PC-9 (cell line): Measurements from ENCODE around the gene MAP3K2.

Source experiments
- EZH2 ChIP-seq: fragments of 200-600 bp; sonication (generic); IDR thresholded peaks from 2 replicates; pipeline ENCODE4 v1.8.0; 2017; ENCODE audit warnings: antibody characterized with exemption, low read depth
- TF ChIP-seq, protein P1 (sequence below): fragments of 200-600 bp; sonication (generic); conservative IDR thresholded peaks from 2 replicates; pipeline ENCODE4 v1.6.1; 2017; ENCODE audit warnings: mixed run types, antibody characterized with exemption, mild to moderate bottlenecking, moderate library complexity

DNA sequence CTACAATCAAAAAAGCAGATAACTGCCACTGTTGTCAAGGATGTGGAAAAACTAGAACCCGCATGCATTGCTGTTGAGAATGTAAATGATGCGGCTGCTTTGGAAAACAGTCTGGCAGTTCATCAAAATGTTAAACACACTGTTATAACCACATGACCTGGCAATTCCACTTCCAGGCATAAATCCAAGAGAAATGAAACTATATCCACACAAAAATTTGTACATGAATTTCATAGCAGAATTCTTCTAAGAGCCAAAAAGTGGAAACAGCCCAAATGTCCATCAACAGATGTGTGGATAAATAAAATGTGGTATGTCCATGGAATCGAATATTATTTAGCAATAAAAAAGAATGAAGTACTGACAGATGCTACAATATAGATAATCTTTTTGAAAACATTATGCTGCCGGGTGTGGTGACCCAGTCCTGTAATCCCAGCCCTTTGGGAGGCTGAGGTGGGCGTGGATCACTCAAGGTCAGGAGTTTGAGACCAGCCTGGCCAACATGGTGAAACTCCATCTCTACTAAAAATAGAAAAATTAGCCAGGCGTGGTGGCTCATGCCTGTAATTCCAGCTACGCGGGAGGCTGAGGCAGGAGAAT lies 125.9 kb downstream of the MAP3K2 start:
- TF ChIP-seq, protein P1, sequence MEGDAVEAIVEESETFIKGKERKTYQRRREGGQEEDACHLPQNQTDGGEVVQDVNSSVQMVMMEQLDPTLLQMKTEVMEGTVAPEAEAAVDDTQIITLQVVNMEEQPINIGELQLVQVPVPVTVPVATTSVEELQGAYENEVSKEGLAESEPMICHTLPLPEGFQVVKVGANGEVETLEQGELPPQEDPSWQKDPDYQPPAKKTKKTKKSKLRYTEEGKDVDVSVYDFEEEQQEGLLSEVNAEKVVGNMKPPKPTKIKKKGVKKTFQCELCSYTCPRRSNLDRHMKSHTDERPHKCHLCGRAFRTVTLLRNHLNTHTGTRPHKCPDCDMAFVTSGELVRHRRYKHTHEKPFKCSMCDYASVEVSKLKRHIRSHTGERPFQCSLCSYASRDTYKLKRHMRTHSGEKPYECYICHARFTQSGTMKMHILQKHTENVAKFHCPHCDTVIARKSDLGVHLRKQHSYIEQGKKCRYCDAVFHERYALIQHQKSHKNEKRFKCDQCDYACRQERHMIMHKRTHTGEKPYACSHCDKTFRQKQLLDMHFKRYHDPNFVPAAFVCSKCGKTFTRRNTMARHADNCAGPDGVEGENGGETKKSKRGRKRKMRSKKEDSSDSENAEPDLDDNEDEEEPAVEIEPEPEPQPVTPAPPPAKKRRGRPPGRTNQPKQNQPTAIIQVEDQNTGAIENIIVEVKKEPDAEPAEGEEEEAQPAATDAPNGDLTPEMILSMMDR = no peak
- TF ChIP-seq EZH2 = no peak
